Left lung (tissue), 10 donors: ENCODE data around the gene CEACAM21. TPM values are rescaled to one million over a fixed set of nuclear protein-coding genes. Genes with fewer than 3 reads are reported as not detected.

Experiments
- ATAC-seq: fragments of 200-7000 bp; cut with Tn5 transposase; one replicate; pipeline ENCODE4 v1.9.1; 2020; ENCODE audit warnings: moderate library complexity
- DNase-seq, 4 donors: peaks; one replicate each; pipeline ENCODE4 v3.0.0-alpha.2; 2013 to 2020
- H3K27ac ChIP-seq, 2 donors: fragments of 200-600 bp; sonication (generic) in 1 of 2; one replicate each; pipeline versions ENCODE4 v1.5.0 to v1.8.0; 2020 to 2021
- H3K27me3 ChIP-seq, 2 donors: fragments of 200-600 bp; sonication (generic) in 1 of 2; one replicate each; pipeline versions ENCODE4 v1.5.0 to v1.8.0; 2020 to 2021
- H3K36me3 ChIP-seq, 2 donors: fragments of 200-600 bp; sonication (generic) in 1 of 2; one replicate each; pipeline versions ENCODE4 v1.5.0 to v1.8.0; 2020 to 2021
- H3K4me1 ChIP-seq, 2 donors: fragments of 200-600 bp; one replicate each; pipeline ENCODE4 v1.8.0; 2021
- H3K4me3 ChIP-seq, 2 donors: fragments of 200-600 bp; sonication (generic) in 1 of 2; one replicate each; pipeline versions ENCODE4 v1.5.0 to v1.8.0; 2020 to 2021; ENCODE audit warnings: mild to moderate bottlenecking in 1 of 2
- H3K9me3 ChIP-seq, 2 donors: fragments of 200-600 bp; sonication (generic) in 1 of 2; one replicate each; pipeline versions ENCODE4 v1.5.0 to v1.8.0; 2020 to 2021
- intact Hi-C, 2 donors: fragments of 100-400 bp; cut with DNase I; formaldehyde crosslinking; loops; one replicate each; pipeline versions ENCODE4 v1.11.2 to v1.14.2; 2022
- polyA plus RNA-seq, 6 donors: library from polyadenylated mRNA; unstranded; fragments of 120-200 nt; gene quantifications; one replicate each; pipeline ENCODE4 v1.2.1, GENCODE V29; 2013; ENCODE audit not compliant: insufficient read length in 6 of 6
- total RNA-seq, 2 donors: library from RNA; stranded (reverse); fragmentation: NEBNext Ultra II Directional; extraction: Animal tissue kit (Norgen Biotek cat#: 25700); gene quantifications; one replicate each; pipeline ENCODE4 v1.2.1, GENCODE V29; 2021
- TF ChIP-seq, protein P1 (sequence below), 2 donors: fragments of 200-600 bp; sonication (generic) in 1 of 2; IDR thresholded peaks; one replicate each; pipeline versions ENCODE4 v1.5.0 to v1.8.0; 2021; ENCODE audit warnings: antibody characterized with exemption in 2 of 2
- donor health status: DM: no; HTN: yes; CAD: no.
- donor health status: DM: no; HTN: no; CAD: no.

Gene CEACAM21
- total and polyA plus RNA-seq, 8 donors: 3.9 to 8.9 (median 7.1) TPM

DNA sequence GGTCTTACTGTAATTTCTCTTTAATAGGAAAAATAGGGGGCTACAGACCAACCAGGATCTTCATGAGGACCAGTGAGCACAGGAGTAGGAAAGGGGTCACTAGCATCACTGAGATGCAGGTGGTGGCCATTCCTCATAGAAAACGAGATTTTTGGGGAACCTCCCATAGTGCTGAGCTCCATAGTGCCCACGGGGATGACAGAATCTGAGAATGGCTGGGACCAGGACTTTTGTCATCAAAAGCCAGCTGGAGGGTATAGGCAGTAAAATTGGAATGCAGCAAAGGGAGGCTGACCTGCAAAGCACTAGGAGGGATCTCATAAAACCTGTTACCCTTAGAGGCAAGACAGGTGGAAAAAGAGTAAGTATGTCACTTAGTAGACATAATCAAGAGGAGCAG, 28.4 kb upstream of the CEACAM21 start:
- intact Hi-C loops: no loop called here
- no peaks in the 10 kb centered on the region for H3K9me3 ChIP-seq
- H3K4me3 ChIP-seq: no peak overlapping the region
- ATAC-seq (no peak), DNase-seq (no peak)
- TF ChIP-seq, protein P1, sequence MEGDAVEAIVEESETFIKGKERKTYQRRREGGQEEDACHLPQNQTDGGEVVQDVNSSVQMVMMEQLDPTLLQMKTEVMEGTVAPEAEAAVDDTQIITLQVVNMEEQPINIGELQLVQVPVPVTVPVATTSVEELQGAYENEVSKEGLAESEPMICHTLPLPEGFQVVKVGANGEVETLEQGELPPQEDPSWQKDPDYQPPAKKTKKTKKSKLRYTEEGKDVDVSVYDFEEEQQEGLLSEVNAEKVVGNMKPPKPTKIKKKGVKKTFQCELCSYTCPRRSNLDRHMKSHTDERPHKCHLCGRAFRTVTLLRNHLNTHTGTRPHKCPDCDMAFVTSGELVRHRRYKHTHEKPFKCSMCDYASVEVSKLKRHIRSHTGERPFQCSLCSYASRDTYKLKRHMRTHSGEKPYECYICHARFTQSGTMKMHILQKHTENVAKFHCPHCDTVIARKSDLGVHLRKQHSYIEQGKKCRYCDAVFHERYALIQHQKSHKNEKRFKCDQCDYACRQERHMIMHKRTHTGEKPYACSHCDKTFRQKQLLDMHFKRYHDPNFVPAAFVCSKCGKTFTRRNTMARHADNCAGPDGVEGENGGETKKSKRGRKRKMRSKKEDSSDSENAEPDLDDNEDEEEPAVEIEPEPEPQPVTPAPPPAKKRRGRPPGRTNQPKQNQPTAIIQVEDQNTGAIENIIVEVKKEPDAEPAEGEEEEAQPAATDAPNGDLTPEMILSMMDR (IDR thresholded peaks at IDR 0.05): no peak
- peaks cover 0 to 2% of the 10 kb centered on the region in 2 donors for H3K27me3 ChIP-seq
- H3K36me3 ChIP-seq: no peaks in the 10 kb centered on the region
- peaks cover 0 to 67% of the 10 kb centered on the region in 2 donors for H3K4me1 ChIP-seq
- no peak overlapping the region for H3K27ac ChIP-seq

DNA sequence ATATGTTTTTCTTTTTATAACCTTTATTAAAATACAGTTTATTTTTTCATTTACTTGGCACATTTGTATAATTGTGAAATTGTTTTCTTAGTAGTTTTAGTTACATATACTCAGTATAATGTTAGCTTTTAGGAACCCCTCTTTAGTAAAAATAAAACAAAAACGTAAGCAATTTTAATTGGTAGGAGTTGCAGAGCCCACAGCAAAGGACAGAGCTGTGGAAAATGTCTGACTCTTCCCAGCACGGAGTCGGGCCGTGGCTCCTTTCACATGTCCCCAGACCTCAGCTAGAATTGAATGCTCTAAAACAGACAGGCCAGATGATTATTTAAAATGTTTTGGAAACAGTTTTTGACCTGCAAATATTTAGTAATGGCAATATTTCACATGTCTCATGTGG, 27.9 kb upstream of the CEACAM21 start:
- intact Hi-C loops: no loop called here
- Histone ChIP-seq H3K27me3 (no peaks in the 10 kb centered on the region), H3K4me1 (peaks cover 0 to 70% of the 10 kb centered on the region in 2 donors), H3K4me3 (no peak overlapping the region), H3K27ac (peak overlapping the region in 1 of 2 donors; percentile 75), H3K9me3 (no peaks in the 10 kb centered on the region), H3K36me3 (no peaks in the 10 kb centered on the region)
- ATAC-seq: no peak
- no peak for DNase-seq
- TF ChIP-seq, protein P1 (IDR thresholded peaks at IDR 0.05): no peak

DNA sequence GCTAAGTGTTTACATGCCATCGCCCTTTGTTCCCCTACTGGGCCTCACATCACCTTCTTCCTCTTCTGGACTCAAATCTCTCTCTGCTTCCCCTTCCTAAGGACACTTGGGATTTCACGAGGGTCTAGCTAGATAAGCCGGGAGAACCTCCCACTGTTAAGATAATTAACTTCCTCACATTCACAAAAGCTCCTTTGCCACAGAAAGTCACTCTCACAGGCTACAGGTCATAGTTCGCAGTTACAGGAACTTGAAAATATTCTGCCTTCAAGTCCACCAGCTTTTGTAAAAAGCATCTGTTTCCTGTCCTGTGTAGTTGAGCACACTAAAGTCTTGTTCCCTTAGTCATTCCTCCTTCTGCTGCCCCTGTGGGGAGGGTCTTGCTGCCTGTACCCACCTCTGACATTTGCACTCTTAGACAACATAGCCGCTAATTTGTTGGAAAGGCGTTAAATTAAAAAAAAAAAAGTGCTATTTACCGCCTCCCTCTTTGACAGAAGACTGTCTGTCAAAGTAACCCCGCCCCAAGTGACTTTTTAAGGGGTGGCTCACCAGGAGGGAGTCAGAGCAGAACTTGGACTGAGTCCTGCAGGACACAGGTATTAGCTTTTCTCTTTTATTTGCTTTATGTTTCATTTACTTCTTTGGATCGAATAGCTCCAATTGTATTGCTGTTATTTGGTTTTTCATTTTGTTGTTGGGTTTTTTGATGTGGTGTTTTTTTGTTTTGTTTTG, 26.8 kb upstream of the CEACAM21 start:
- Histone ChIP-seq H3K9me3 (peaks cover 0 to 7% of the 10 kb centered on the region in 2 donors), H3K4me3 (peak overlapping the region; percentile 5 to 16), H3K27ac (peak overlapping the region; percentile 58 to 75), H3K27me3 (no peaks in the 10 kb centered on the region), H3K4me1 (peaks cover 0 to 73% of the 10 kb centered on the region in 2 donors), H3K36me3 (no peaks in the 10 kb centered on the region)
- peak; percentile 59 for ATAC-seq
- TF ChIP-seq, protein P1 (IDR thresholded peaks at IDR 0.05): no peak
- DNase-seq: no peak
- intact Hi-C loops: no loop called here

DNA sequence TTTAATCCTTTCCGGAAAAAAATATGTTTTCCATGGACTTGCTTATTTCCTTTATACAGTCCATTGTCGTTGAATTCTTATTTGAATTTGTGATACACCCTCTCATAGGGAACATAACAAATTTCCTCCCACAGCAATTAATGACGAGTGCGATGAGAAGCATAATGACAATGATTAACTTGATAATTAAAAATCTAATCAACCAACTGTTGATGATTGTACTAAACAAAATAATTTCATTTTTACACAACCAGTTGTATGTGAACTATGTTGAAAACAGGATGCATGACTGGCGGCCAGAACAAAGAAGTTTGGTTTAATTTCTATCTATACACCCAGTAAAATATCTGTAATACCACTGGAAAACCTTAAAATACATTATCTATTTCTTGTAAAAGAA, 26.1 kb upstream of the CEACAM21 start:
- Histone ChIP-seq H3K4me1 (peaks cover 0 to 79% of the 10 kb centered on the region in 2 donors), H3K36me3 (no peaks in the 10 kb centered on the region), H3K4me3 (peak overlapping the region; percentile 5 to 16), H3K9me3 (peaks cover 0 to 10% of the 10 kb centered on the region in 2 donors), H3K27me3 (no peaks in the 10 kb centered on the region), H3K27ac (peak overlapping the region in 1 of 2 donors; percentile 75)
- intact Hi-C loops: no loop called here
- no peak for DNase-seq
- TF ChIP-seq, protein P1 (IDR thresholded peaks at IDR 0.05): no peak
- no peak for ATAC-seq

DNA sequence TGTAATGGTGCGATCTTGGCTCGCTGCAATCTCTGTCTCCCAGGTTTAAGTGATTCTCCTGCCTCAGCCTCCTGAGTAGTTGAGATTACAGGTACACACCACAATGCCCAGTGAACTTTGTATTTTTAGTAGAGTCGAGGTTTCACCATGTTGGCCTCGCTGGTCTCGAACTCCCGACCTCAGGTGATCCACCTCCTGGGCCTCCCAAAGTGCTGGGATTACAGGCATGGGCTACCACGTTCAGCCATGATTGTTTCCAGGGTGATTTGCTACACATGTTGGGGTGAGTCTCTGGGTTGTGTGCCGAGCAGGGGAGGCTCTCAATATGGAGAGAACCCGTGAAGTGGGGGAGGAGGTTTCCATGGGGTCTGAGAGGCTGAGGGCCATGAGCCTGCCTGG, 24.8 kb upstream of the CEACAM21 start:
- intact Hi-C loops: no loop called here
- DNase-seq: no peak
- no peaks in the 10 kb centered on the region for H3K36me3 ChIP-seq
- no peak for ATAC-seq
- peaks cover 0 to 10% of the 10 kb centered on the region in 2 donors for H3K9me3 ChIP-seq
- H3K4me1 ChIP-seq: peaks cover 0 to 77% of the 10 kb centered on the region in 2 donors
- H3K27me3 ChIP-seq: no peaks in the 10 kb centered on the region
- TF ChIP-seq, protein P1 (IDR thresholded peaks at IDR 0.05): no peak
- H3K4me3 ChIP-seq: peak overlapping the region in 1 of 2 donors; percentile 16
- peak overlapping the region; percentile 4 to 16 for H3K27ac ChIP-seq
